ENCODE data around the gene NAPG. TPM values are rescaled to one million over a fixed set of nuclear protein-coding genes. Genes with fewer than 3 reads are reported as not detected.

Gene NAPG
- total RNA-seq, 1 experiment from 2014 or later, result 28.0 TPM

DNA sequence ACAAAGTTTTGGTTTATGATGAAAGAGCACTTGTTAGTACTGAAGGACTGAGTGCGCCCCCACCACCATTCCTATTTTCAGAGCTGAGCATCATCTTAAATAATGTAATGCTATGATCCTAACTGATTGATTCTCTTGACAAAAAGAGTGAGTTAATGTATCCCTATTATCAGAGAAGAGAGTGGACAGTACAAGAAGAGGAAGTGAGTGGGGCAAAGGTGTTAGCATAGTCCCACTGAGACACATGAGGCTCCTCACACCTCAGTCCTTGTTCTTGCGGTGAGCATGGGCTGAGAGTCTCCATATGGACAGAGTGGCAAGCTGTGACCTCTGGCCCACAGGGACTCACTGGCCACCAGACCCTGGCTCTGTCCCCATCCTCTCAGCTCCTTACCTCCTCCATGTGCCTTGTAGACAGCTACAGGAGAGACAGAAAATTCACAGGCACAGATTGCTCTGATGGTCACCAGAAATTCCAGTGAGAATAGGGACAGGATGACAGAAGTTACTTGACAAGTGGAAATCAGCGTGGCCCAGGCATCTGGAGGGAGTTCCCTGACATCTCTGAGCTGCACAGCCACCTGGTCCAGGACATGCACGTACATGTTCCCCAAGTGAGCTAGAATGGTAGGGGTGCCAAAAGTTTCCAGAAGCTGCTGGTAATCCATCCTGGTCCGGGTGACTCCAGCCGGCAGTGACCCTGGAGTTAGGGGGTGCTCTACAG is 32.6 kb downstream of the NAPG start:
- no TSS peak for BruUV-seq (replicated peaks)
- intact Hi-C loops (cut with micrococcal nuclease), result no loop called here
- Histone ChIP-seq H3K9me2 (ENCODE audit: insufficient read depth) (no peaks in the 10 kb centered on the region), H4K20me1 (ENCODE audit: insufficient read depth) (no peaks in the 10 kb centered on the region), H3K79me2 (ENCODE audit: insufficient read depth, low read length) (no peaks in the 10 kb centered on the region), H3K4me2 (ENCODE audit: low read length) (no peak overlapping the region), H3K9me3 (ENCODE audit: control insufficient read depth in 1 of 2, insufficient read depth in 1 of 2, low read depth in 1 of 2, low read length in 2 of 2) (no peaks in the 10 kb centered on the region), H3K27me3 (ENCODE audit: insufficient read depth, low read length) (no peaks in the 10 kb centered on the region), H3K27ac (ENCODE audit: low read depth, low read length) (no peak overlapping the region), H3K36me3 (ENCODE audit: control insufficient read depth in 1 of 2, insufficient read depth in 2 of 2, low read length in 2 of 2) (peaks cover 6 to 8% of the 10 kb centered on the region in 2 experiments; a peak in 3 of 4 replicates), H2AFZ (ENCODE audit: low read depth, low read length, poor library complexity, severe bottlenecking) (no peak overlapping the region), H3K4me3 (replicated peaks in 1 of 2; ENCODE audit: low read depth in 1 of 2, low read length in 2 of 2) (no peak overlapping the region), H3K9ac (ENCODE audit: low read length) (no peak overlapping the region), H3K4me1 (ENCODE audit: control insufficient read depth in 1 of 2, insufficient read depth in 2 of 2, low read length in 2 of 2) (no peaks in the 10 kb centered on the region)
- CTCF ChIA-PET, result interaction anchor here (3.5 kb wide), 1 partner anchor 596 kb away, joined by 34 read pairs; no protein-coding TSS in a partner anchor
- no peak for ATAC-seq
- RAD21 ChIA-PET (ENCODE audit: low non-redundant PET in 1 of 2, low total read pairs in 2 of 2, uncharacterized antibody in 2 of 2, unreplicated experiment in 2 of 2), result no interaction called here
- DNase-seq (ENCODE audit: low read depth, low spot score), result no peak
- POLR2A ChIA-PET, result no interaction called here
- TF ChIP-seq CEBPB (IDR thresholded peaks at IDR 0.05; ENCODE audit: low read depth) (no peak), JUND (IDR thresholded peaks at IDR 0.05) (no peak), ELF1 (IDR thresholded peaks at IDR 0.05; ENCODE audit: borderline replicate concordance, low read depth) (no peak), EGR1 (IDR thresholded peaks at IDR 0.05; ENCODE audit: low read depth) (no peak), ZBTB33 (IDR thresholded peaks at IDR 0.05; ENCODE audit: extremely low read depth, insufficient replicate concordance, low read length) (no peak), POLR2A (IDR thresholded peaks at IDR 0.05; ENCODE audit: borderline replicate concordance, extremely low read depth, insufficient read depth, insufficient read length) (no peak), EZH2phosphoT487 (IDR thresholded peaks at IDR 0.05; ENCODE audit: borderline replicate concordance) (no peak), TCF7L2 (IDR thresholded peaks at IDR 0.05; ENCODE audit: borderline replicate concordance, extremely low read depth, insufficient read depth, insufficient read length) (no peak), CTCF (IDR thresholded peaks at IDR 0.05 in 2 of 3, conservative IDR thresholded peaks at IDR 0.05 in 1 of 3; ENCODE audit: borderline replicate concordance in 1 of 3, insufficient read depth in 1 of 3, low read depth in 2 of 3, low read length in 2 of 3) (no peak), ZFX (IDR thresholded peaks at IDR 0.05) (no peak)
- TF ChIP-seq, protein P1, sequence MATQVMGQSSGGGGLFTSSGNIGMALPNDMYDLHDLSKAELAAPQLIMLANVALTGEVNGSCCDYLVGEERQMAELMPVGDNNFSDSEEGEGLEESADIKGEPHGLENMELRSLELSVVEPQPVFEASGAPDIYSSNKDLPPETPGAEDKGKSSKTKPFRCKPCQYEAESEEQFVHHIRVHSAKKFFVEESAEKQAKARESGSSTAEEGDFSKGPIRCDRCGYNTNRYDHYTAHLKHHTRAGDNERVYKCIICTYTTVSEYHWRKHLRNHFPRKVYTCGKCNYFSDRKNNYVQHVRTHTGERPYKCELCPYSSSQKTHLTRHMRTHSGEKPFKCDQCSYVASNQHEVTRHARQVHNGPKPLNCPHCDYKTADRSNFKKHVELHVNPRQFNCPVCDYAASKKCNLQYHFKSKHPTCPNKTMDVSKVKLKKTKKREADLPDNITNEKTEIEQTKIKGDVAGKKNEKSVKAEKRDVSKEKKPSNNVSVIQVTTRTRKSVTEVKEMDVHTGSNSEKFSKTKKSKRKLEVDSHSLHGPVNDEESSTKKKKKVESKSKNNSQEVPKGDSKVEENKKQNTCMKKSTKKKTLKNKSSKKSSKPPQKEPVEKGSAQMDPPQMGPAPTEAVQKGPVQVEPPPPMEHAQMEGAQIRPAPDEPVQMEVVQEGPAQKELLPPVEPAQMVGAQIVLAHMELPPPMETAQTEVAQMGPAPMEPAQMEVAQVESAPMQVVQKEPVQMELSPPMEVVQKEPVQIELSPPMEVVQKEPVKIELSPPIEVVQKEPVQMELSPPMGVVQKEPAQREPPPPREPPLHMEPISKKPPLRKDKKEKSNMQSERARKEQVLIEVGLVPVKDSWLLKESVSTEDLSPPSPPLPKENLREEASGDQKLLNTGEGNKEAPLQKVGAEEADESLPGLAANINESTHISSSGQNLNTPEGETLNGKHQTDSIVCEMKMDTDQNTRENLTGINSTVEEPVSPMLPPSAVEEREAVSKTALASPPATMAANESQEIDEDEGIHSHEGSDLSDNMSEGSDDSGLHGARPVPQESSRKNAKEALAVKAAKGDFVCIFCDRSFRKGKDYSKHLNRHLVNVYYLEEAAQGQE (IDR thresholded peaks at IDR 0.05; ENCODE audit: low read depth), result no peak

All from HCT116 (cell line).